GM12873 (cell line): ENCODE results near the gene KLHDC7B.
A peak's percentile ranks its signal among the peaks of the same experiment; 100 is the strongest.

Experiments
- TF ChIP-seq, protein P1 (sequence below): IDR thresholded peaks from 2 replicates; pipeline ENCODE4 v1.5.1; 2012; ENCODE audit warnings: low read depth, mild to moderate bottlenecking, moderate library complexity, low read length, control low read depth; ENCODE audit not compliant: insufficient read depth; ENCODE audit errors: missing control alignments

The KLHDC7B gene

DNA sequence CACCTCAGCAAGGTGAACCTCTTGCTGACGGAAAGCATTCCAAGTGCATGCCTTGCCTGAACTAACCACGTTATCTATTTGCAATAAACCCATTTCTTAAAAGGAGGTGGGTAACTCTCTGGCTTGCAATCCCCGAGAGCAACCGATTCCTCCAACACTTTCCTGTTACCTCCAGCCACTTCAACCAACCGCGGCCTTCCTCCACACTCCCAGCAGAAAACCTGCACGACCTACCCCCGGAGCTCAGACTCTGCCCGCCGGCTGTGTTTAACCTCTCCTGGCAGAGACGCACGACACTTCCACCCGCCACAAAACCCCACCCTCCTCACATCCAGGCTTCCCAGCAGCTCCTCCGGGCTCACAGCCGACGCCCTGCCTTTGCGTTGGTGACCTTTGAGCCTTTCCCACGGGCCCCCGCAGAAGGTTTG, 21.0 kb upstream of the KLHDC7B start:
- TF ChIP-seq, protein P1, sequence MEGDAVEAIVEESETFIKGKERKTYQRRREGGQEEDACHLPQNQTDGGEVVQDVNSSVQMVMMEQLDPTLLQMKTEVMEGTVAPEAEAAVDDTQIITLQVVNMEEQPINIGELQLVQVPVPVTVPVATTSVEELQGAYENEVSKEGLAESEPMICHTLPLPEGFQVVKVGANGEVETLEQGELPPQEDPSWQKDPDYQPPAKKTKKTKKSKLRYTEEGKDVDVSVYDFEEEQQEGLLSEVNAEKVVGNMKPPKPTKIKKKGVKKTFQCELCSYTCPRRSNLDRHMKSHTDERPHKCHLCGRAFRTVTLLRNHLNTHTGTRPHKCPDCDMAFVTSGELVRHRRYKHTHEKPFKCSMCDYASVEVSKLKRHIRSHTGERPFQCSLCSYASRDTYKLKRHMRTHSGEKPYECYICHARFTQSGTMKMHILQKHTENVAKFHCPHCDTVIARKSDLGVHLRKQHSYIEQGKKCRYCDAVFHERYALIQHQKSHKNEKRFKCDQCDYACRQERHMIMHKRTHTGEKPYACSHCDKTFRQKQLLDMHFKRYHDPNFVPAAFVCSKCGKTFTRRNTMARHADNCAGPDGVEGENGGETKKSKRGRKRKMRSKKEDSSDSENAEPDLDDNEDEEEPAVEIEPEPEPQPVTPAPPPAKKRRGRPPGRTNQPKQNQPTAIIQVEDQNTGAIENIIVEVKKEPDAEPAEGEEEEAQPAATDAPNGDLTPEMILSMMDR = no peak

- TF ChIP-seq, protein P1 = peak; percentile 63
Observed at GRCh38 chr22:50525104-50525857, 20.4 kb upstream of the KLHDC7B start, which contains the start of gene SCO2. SCO2 (minus strand) TSS chr22:50525598; CDS start chr22:50524411, 1,187 bp downstream.

DNA sequence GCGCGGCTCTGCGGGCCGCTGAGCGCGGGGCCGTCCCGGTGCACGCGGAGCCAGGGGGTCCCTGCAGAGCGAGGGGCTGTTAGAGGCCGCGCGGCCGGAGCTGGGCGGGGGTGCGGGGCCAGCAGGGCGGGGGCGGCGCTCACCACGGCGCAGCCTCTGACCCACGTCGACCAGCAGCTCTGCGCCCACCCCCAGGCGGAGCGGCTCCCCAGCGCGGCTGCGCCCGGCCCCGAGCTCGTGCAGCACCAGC, 19.9 kb upstream of the KLHDC7B start:
- TF ChIP-seq, protein P1 = no peak

- TF ChIP-seq, protein P1 = peak; percentile 77
Observed at GRCh38 chr22:50526108-50526833, 19.4 kb upstream of the KLHDC7B start.

- TF ChIP-seq, protein P1 = no peak
Observed at GRCh38 chr22:50526834-50527801, 18.6 kb upstream of the KLHDC7B start.

- TF ChIP-seq, protein P1 = no peak
Observed at GRCh38 chr22:50527921-50528681, 17.6 kb upstream of the KLHDC7B start.
